ENCODE results near the gene CALHM5.
A peak's percentile ranks its signal among the peaks of the same experiment; 100 is the strongest.

CALHM5 gene

GRCh38 chr6:116556065-116556464, 44.6 kb downstream of the CALHM5 start:
- no peak for DNase-seq

GRCh38 chr6:116556814-116557415, 45.5 kb downstream of the CALHM5 start:
- DNase-seq: no peak

DNA sequence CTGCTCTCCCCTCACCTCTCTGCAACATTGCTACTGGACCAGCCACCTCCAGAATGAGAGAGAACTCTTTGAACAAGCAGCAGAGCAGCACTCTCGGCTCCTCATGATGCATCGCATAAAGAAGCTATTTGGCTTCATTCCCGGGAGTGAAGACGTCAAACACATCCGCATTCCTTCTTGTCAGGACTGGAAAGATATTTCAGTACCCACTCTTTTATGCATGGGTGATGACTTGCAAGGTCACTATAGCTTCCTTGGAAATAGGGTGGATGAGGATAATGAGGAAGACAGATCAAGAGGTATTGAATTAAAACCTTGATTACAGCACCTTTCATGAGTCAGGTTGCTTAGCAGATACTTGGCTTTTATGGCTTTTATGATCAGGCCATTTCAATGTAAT, 46.5 kb downstream of the CALHM5 start:
- no peak for DNase-seq

- no peak for DNase-seq
Measured at GRCh38 chr6:116560130-116560529, 48.7 kb downstream of the CALHM5 start.

DNA sequence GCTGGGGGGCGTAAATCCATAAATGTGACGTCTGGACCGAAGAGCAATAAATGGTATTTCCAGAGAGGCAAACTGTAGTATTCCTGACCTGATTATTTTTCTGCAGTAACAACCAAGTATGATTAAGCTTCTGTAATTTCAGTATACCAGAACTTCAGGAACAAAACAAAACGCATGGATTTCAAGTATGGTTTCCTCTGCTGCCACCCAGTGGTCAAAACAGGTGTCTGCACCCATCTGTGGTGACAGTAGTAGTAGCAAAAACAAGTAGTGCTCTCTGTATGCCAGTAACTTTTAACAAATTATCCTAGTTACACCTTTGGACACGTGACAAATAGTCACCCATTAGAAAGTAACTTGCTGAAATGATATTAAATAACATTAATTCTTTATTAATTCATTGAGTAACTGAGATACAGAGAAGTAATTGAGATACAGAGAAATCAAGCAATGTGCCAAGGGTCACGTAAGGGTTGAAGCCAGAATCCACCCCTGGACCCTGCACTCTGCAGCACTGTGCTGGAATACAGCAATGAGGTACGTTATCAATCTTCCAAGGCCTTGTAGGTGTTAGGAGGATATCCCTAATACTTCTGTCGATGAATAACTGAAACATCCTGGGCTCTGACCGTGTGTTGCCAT, 50.1 kb downstream of the CALHM5 start:
- peak in 1 of 2 experiments; percentile 60 for DNase-seq

DNA sequence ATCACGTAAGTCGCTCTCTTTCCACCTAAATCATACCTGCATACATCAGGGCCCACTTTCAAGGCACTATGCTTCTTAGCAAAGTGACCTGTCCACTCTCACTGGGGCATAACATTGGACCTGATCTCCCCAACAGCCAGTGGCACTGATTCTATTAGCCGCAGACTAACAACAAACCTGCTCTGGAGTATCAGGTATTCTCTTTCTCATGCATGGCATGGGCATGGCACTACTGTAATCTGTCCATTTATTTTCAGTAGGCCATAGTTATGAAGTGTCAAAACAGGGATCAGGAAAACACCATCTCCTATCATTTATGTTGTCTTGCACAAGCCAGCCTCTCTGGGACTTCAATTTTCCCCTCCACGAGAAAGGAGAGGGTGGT, 50.6 kb downstream of the CALHM5 start:
- DNase-seq: no peak

DNA sequence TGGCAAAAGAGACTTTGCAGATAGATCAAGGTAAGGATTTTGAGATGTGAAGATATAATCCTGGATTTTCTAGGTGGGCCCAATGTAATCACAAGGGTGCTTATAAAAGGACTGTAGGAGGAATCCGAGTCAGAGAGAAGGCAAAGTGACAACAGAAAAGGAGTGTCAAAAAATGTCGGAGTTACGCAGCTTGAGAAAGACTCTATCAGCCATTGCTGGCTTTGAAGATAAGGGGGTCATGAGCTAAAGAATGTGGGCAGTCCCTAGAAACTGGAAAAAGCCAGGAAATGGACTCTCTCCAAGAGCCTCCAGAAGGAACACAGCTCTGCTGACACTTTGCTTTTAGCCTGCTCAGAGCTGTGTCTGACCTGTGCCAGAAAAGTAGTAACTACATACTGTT, 51.2 kb downstream of the CALHM5 start:
- DNase-seq: no peak

DNA sequence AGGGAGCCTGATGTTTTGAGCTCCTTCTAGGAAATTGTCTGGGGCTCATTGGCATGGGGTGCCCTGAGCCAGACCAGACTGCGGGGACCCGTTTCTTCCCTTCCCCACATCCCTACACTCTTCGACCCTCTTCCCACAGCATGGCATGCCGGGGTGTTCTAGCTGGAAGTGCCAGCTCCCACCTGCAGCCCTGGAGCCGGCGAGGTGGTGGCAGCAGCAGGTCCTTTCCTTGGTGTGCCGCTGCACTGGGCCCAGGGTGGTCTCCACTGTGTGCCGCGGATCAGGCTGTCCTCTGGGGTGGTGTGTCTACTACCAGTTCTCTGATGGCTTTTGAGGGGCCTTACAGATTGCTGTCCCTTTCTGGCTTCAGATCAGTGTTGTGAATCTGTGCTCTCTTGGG, 52.4 kb downstream of the CALHM5 start:
- no peak for DNase-seq

DNA sequence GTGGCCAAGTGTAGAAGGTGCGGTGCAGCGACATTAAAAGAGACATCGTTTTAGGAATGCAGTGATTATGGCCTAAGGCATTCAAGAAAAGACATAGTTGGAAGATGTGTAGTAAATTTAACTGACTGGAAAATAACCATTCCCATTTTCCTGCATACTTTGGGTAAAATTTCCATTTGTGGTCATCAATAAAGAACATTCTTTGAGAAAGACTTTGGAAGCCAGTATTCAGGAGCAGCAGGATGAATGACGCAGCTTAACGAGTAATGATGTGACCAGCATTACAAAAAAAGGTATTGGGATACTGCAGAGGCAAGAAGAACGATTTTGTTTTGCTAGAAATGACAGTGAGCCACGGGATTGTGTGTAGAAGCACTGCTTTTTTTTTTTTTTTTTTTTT, 52.9 kb downstream of the CALHM5 start:
- no peak for DNase-seq

- DNase-seq: no peak
Measured at GRCh38 chr6:116564921-116565872, 53.8 kb downstream of the CALHM5 start.

GRCh38 chr6:116568111-116568510, 56.7 kb downstream of the CALHM5 start:
- DNase-seq: no peak

DNA sequence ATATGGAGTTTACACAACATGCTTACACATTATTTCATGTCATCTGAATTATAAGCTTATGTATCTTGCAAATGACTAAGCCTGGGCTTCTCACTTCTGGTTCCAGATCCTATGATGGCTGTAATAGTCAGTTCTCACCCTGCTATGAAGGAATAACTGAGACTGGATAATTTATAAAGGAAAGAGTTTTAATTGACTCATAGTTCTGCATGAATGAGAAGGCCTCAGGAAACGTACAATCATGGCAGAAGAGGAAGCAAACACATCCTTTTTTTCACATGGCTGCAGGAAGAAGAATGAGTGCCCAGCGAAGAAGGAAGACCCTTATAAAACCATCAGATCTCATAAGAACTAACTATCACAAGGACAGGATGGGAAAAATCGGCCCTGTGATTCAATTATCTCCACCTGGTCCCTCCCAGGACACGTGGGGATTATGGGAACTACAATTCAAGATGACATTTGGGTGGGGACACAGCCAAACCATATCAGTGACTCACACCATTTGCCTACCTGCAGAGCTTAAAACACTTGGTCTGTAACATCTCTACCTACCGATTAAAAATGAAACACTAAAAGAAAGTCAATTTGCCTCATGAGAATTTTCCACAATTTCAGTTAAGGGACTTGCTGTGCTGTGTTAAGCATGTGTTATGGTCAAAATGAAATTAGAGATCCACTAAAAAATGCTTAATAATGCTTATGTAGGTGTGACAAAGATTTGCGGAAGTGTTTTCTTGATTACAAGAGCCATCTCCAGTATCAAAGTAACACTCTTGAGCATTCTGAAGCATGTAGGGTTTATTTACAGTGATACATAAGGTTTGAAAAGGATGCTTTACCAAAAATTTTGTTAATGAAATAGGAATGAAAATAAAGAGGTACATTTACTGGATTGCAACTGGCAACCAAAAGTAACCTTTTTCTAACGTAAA, 57.6 kb downstream of the CALHM5 start:
- no peak for DNase-seq

DNA sequence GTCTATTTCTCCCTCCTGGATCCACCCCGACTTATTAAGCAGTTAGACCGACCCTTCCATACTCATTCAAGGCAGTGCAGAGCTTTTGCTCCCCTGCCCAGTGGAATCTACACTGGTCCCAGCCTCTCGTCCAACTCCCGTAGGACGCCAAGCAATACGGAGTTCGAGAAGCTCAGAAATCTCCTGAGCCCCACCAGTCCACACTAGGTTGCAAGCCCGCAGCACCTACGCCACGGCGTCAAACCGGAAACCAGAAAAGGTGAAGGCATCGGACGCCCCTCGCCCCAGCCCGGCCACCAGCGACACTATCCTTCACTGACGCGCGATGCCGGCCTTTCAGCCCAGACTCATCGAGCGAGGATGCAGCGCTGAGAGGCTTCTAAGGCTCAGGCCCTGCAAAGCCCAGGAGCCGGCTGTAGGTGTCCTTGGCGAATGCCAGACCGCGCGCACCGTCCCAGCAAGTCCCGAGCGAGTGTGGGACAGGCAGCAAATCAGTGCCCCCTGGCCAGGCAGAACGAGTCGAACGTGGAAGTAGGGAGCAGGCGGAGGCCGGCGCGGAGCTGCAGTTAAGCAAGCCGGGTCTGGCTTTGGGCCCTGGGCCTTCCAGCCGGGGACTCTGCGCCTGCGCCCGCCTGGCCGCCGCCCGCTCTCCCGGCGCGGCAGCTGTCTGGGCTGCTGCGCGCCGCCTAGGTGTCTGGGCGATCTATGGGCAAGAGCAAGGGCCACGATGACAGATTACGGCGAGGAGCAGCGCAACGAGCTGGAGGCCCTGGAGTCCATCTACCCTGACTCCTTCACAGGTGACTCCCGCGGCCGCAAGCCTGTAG, 59.6 kb downstream of the CALHM5 start, which contains the start of gene RWDD1:
Gene RWDD1, plus strand, starts transcription at position 649 of the 827 bp plus-strand sequence. Its CDS starts 79 bp downstream, at position 728.
- DNase-seq: peak; percentile 97 to 98

GRCh38 chr6:116571683-116572000, 60.2 kb downstream of the CALHM5 start:
- no peak for DNase-seq

- DNase-seq: no peak
Measured at GRCh38 chr6:116572162-116572561, 60.7 kb downstream of the CALHM5 start.
